ENCODE data around the gene PRKCSH.

DNA sequence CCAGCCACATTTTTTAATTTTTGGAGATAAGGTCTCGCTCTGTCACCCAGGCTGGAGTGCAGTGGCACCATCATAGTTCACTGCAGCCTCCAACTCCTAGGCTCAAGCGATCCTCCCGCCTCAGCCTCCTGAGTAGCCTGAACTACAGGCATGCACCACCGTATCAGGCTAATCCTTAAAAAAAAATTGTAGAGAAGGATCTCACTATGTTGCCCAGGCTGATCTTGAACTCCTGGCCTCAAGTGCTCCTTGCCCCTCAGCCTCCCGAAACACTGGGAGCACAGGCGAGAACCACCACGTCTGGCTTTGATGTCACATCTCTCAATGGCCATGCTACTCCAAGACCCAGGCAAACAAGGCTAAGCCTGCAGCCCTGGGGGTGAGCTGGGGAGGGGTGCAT lies 21.2 kb downstream of the PRKCSH start:
- TF ChIP-seq, protein P1, sequence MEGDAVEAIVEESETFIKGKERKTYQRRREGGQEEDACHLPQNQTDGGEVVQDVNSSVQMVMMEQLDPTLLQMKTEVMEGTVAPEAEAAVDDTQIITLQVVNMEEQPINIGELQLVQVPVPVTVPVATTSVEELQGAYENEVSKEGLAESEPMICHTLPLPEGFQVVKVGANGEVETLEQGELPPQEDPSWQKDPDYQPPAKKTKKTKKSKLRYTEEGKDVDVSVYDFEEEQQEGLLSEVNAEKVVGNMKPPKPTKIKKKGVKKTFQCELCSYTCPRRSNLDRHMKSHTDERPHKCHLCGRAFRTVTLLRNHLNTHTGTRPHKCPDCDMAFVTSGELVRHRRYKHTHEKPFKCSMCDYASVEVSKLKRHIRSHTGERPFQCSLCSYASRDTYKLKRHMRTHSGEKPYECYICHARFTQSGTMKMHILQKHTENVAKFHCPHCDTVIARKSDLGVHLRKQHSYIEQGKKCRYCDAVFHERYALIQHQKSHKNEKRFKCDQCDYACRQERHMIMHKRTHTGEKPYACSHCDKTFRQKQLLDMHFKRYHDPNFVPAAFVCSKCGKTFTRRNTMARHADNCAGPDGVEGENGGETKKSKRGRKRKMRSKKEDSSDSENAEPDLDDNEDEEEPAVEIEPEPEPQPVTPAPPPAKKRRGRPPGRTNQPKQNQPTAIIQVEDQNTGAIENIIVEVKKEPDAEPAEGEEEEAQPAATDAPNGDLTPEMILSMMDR (conservative IDR thresholded peaks at IDR 0.05; ENCODE audit: low read length) = no peak
- no peak for TF ChIP-seq EZH2phosphoT487 (IDR thresholded peaks at IDR 0.05; ENCODE audit: borderline replicate concordance)

Data from Loucy (cell line).